DOHH2 (cell line): ENCODE measurements around the gene PCK2.

Experiments
- CTCF ChIP-seq: fragments of 200-600 bp; sonication (generic); IDR thresholded peaks from one replicate; pipeline ENCODE4 v1.5.1; 2014; ENCODE audit warnings: antibody characterized with exemption, mild to moderate bottlenecking, low read depth, low read length; ENCODE audit not compliant: poor library complexity, severe bottlenecking
- EZH2phosphoT487 ChIP-seq: fragments of 200-600 bp; sonication (generic); IDR thresholded peaks from 2 replicates; pipeline ENCODE4 v1.6.1; 2017; ENCODE audit warnings: borderline replicate concordance, mild to moderate bottlenecking, antibody characterized with exemption, low read length, moderate library complexity, mixed read lengths

- TF ChIP-seq CTCF (no peak), EZH2phosphoT487 (no peak)
Measured at GRCh38 chr14:24147761-24148428, 53.8 kb downstream of the PCK2 start.
